HCT116 (cell line): ENCODE results near the gene CDK14.

Experiments
- CBX3 ChIP-seq: IDR thresholded peaks from 2 replicates; pipeline ENCODE4 v1.6.1; 2012; ENCODE audit warnings: low read depth
- CTCF ChIP-seq, 3 experiments: fragments of 200-600 bp in 1 of 3; sonication (generic) in 1 of 3; IDR thresholded peaks in 2 of 3; conservative IDR thresholded peaks in 1 of 3; 2 replicates each; pipeline ENCODE4 v1.5.1; 2012 to 2017; ENCODE audit warnings: low read depth in 2 of 3, low read length in 2 of 3, antibody characterized with exemption in 1 of 3, borderline replicate concordance in 1 of 3, control low read depth in 1 of 3, mild to moderate bottlenecking in 1 of 3, mixed read lengths in 1 of 3, mixed run types in 1 of 3, moderate library complexity in 1 of 3; ENCODE audit not compliant: insufficient read depth in 1 of 3
- EZH2 ChIP-seq: fragments of 200-600 bp; sonication (generic); IDR thresholded peaks from 2 replicates; pipeline ENCODE4 v1.6.1; 2017; ENCODE audit warnings: antibody characterized with exemption, mixed run types
- JUND ChIP-seq: IDR thresholded peaks from 2 replicates; pipeline ENCODE4 v1.6.1; 2012
- MAX ChIP-seq: IDR thresholded peaks from 2 replicates; pipeline ENCODE4 v1.6.1; 2012
- POLR2A ChIP-seq: IDR thresholded peaks from 2 replicates; pipeline ENCODE4 v1.7.0; 2011; ENCODE audit warnings: borderline replicate concordance; ENCODE audit not compliant: insufficient read depth, insufficient read length; ENCODE audit errors: extremely low read depth
- POLR2AphosphoS5 ChIP-seq: IDR thresholded peaks from 2 replicates; pipeline ENCODE4 v1.6.1; 2011; ENCODE audit warnings: mild to moderate bottlenecking, low read depth, low read length, moderate library complexity
- SIN3A ChIP-seq: IDR thresholded peaks from 2 replicates; pipeline ENCODE4 v1.6.1; 2012; ENCODE audit warnings: low read depth
- SP1 ChIP-seq: IDR thresholded peaks from 2 replicates; pipeline ENCODE4 v1.6.1; 2012; ENCODE audit warnings: low read depth
- TCF7L2 ChIP-seq: IDR thresholded peaks from 2 replicates; pipeline ENCODE4 v1.7.0; 2011; ENCODE audit warnings: borderline replicate concordance, inconsistent platforms; ENCODE audit not compliant: insufficient read depth, insufficient read length; ENCODE audit errors: extremely low read depth
- ZBTB33 ChIP-seq: IDR thresholded peaks from 2 replicates; pipeline ENCODE4 v1.6.1; 2011; ENCODE audit warnings: mild to moderate bottlenecking, low read length, moderate library complexity; ENCODE audit not compliant: insufficient replicate concordance; ENCODE audit errors: extremely low read depth
- ZNF274 ChIP-seq: fragments of 200-500 bp; sonication (Bioruptor generic); IDR thresholded peaks from 2 replicates; pipeline ENCODE4 v1.6.1; 2014; ENCODE audit warnings: mild to moderate bottlenecking, low read depth, low read length, inconsistent platforms

- TF ChIP-seq CTCF (IDR thresholded peaks at IDR 0.05 in 2 of 3, conservative IDR thresholded peaks at IDR 0.05 in 1 of 3; ENCODE audit: borderline replicate concordance in 1 of 3, insufficient read depth in 1 of 3, low read depth in 2 of 3, low read length in 2 of 3) (no peak), POLR2AphosphoS5 (no peak), EZH2 (no peak), POLR2A (no peak), SP1 (no peak), ZNF274 (no peak), JUND (no peak), CBX3 (no peak), SIN3A (no peak), ZBTB33 (no peak), MAX (no peak), TCF7L2 (no peak)
These were observed 471.1 kb downstream of the CDK14 start for GRCh38 chr7:91067242-91067641.
